22Rv1 (cell line): ENCODE measurements around the gene VANGL1.

ENCODE experiments used
- ZFX ChIP-seq: fragments of 450-650 bp; IDR thresholded peaks from 2 replicates; pipeline ENCODE4 v1.6.1; 2017; ENCODE audit warnings: antibody characterized with exemption, borderline replicate concordance
- TF ChIP-seq, protein P1 (sequence below): fragments of 450-650 bp; IDR thresholded peaks from 2 replicates; pipeline ENCODE4 v1.5.1; 2017; ENCODE audit warnings: mild to moderate bottlenecking

DNA sequence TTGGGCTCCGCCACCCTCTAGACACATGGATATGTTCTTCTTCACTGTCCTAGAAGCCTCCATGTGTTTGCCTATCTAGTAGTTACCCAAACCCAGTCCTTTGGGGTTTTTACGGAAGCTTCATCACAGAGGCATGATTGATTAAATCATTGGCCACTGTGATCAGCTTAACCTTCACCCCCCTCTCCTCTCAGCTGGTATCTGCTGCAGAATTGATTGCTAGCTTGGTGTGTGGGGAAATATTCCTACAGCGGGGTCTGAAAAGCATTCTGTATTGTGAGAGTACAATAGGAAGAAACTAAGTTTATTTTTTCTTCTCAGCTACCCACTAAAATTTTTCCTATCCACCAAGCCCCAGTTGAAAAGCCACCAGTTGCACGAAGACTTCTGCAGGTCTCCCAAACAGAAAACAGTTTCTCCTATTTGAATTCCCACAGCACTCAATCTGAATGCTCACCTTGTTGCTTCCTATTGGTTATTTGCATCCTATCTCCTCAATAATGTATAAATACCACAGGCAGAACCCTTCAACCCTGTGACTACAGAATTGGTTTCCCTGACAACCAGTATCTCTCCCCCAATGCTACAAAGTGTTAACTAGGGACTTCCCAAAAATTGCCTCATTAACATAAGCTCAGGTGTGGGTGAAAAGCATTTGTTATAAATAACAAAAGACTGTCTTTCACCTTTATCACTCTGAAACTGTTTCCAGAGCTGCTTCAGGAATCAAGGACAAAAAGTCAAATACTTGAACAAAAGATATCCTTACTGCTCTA, 9.3 kb upstream of the VANGL1 start:
- TF ChIP-seq, protein P1, sequence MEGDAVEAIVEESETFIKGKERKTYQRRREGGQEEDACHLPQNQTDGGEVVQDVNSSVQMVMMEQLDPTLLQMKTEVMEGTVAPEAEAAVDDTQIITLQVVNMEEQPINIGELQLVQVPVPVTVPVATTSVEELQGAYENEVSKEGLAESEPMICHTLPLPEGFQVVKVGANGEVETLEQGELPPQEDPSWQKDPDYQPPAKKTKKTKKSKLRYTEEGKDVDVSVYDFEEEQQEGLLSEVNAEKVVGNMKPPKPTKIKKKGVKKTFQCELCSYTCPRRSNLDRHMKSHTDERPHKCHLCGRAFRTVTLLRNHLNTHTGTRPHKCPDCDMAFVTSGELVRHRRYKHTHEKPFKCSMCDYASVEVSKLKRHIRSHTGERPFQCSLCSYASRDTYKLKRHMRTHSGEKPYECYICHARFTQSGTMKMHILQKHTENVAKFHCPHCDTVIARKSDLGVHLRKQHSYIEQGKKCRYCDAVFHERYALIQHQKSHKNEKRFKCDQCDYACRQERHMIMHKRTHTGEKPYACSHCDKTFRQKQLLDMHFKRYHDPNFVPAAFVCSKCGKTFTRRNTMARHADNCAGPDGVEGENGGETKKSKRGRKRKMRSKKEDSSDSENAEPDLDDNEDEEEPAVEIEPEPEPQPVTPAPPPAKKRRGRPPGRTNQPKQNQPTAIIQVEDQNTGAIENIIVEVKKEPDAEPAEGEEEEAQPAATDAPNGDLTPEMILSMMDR, result no peak
- TF ChIP-seq ZFX, result no peak
